SK-N-SH treated with all-trans-retinoic acid at 6 μM for 48 hours (cell line): ENCODE measurements around the gene RALB.
"Not testable (repeated sequence)": the region's sequence is repeated elsewhere in the genome, so short reads cannot be mapped to it uniquely, and the experiment has no call there.

Experiments used
- ATAC-seq: fragments of 200-7000 bp; cut with Tn5 transposase; 3 replicates; pipeline ENCODE4 v1.9.1; 2020; ENCODE audit warnings: mild to moderate bottlenecking, moderate library complexity
- ARNTL ChIP-seq: fragments of 450-650 bp; formaldehyde crosslinking; IDR thresholded peaks from 2 replicates; pipeline ENCODE4 v1.5.0; 2020; ENCODE audit warnings: low read depth, mild to moderate bottlenecking, moderate library complexity, borderline replicate concordance
- CSDC2 ChIP-seq: fragments of 250-450 bp; sonication (Bioruptor Pico); IDR thresholded peaks from 2 replicates; pipeline ENCODE4 v1.5.0; 2020; ENCODE audit warnings: mild to moderate bottlenecking, moderate library complexity
- CSRNP3 ChIP-seq: fragments of 250-450 bp; sonication (Bioruptor Pico); IDR thresholded peaks from 2 replicates; pipeline ENCODE4 v1.5.1; 2021; ENCODE audit warnings: mild to moderate bottlenecking, moderate library complexity
- ESRRG ChIP-seq: fragments of 250-450 bp; sonication (Bioruptor Pico); IDR thresholded peaks from 2 replicates; pipeline ENCODE4 v1.6.1; 2021; ENCODE audit warnings: mild to moderate bottlenecking
- GLIS3 ChIP-seq: fragments of 250-450 bp; sonication (Bioruptor Pico); IDR thresholded peaks from 2 replicates; pipeline ENCODE4 v1.5.0; 2020; ENCODE audit warnings: mild to moderate bottlenecking, moderate library complexity
- ISL1 ChIP-seq: fragments of 250-450 bp; sonication (Bioruptor Pico); IDR thresholded peaks from 2 replicates; pipeline ENCODE4 v2.1.2; 2022; ENCODE audit warnings: mild to moderate bottlenecking, moderate library complexity
- OSR1 ChIP-seq: fragments of 250-450 bp; sonication (Bioruptor Pico); IDR thresholded peaks from 2 replicates; pipeline ENCODE4 v1.8.0; 2022; ENCODE audit warnings: moderate library complexity, mild to moderate bottlenecking, inconsistent platforms
- PATZ1 ChIP-seq: fragments of 250-450 bp; sonication (Bioruptor Pico); IDR thresholded peaks from 2 replicates; pipeline ENCODE4 v1.8.0; 2020; ENCODE audit warnings: mild to moderate bottlenecking, moderate library complexity, borderline replicate concordance
- POU6F1 ChIP-seq: fragments of 250-450 bp; sonication (Bioruptor Pico); IDR thresholded peaks from 2 replicates; pipeline ENCODE4 v1.8.0; 2021; ENCODE audit warnings: low read depth, mild to moderate bottlenecking, moderate library complexity, borderline replicate concordance
- PPARA ChIP-seq: fragments of 250-450 bp; sonication (Bioruptor Pico); IDR thresholded peaks from 2 replicates; pipeline ENCODE4 v1.5.0; 2020; ENCODE audit warnings: mild to moderate bottlenecking, borderline replicate concordance
- RARB ChIP-seq: fragments of 250-450 bp; sonication (Bioruptor Pico); IDR thresholded peaks from 2 replicates; pipeline ENCODE4 v1.8.0; 2021; ENCODE audit warnings: mild to moderate bottlenecking, moderate library complexity
- SNAI2 ChIP-seq: fragments of 250-450 bp; sonication (Bioruptor Pico); IDR thresholded peaks from 2 replicates; pipeline ENCODE4 v1.5.0; 2020; ENCODE audit warnings: mild to moderate bottlenecking, moderate library complexity
- TCF4 ChIP-seq: fragments of 250-450 bp; sonication (Bioruptor Pico); IDR thresholded peaks from 2 replicates; pipeline ENCODE4 v1.8.0; 2021; ENCODE audit warnings: mild to moderate bottlenecking, moderate library complexity, borderline replicate concordance
- TOX ChIP-seq: fragments of 250-450 bp; sonication (Bioruptor Pico); IDR thresholded peaks from 2 replicates; pipeline ENCODE4 v1.8.0; 2021; ENCODE audit warnings: mild to moderate bottlenecking, moderate library complexity, borderline replicate concordance
- TSHZ2 ChIP-seq: fragments of 250-450 bp; sonication (Bioruptor Pico); IDR thresholded peaks from 2 replicates; pipeline ENCODE4 v1.5.0; 2020; ENCODE audit warnings: mild to moderate bottlenecking, moderate library complexity
- ZFP3 ChIP-seq: fragments of 250-450 bp; sonication (Bioruptor Pico); IDR thresholded peaks from 2 replicates; pipeline ENCODE4 v1.5.0; 2020; ENCODE audit warnings: mild to moderate bottlenecking, moderate library complexity
- ZNF70 ChIP-seq: fragments of 450-650 bp; formaldehyde crosslinking; IDR thresholded peaks from 2 replicates; pipeline ENCODE4 v1.5.0; 2020; ENCODE audit warnings: mild to moderate bottlenecking, moderate library complexity
- ZNF8 ChIP-seq: fragments of 450-650 bp; formaldehyde crosslinking; IDR thresholded peaks from 2 replicates; pipeline ENCODE4 v1.5.0; 2020; ENCODE audit warnings: mild to moderate bottlenecking, moderate library complexity
- TF ChIP-seq, protein P1 (sequence below): fragments of 250-450 bp; sonication (Bioruptor Pico); IDR thresholded peaks from 2 replicates; pipeline ENCODE4 v1.5.1; 2020; ENCODE audit warnings: low read depth, mild to moderate bottlenecking, moderate library complexity

RALB gene

GRCh38 chr2:120320318-120320851 is 67.7 kb downstream of the RALB start:
- no peak for ATAC-seq
- TF ChIP-seq PATZ1 (CRISPR knock-in tag) (no peak), ARNTL (CRISPR knock-in tag) (no peak), TCF4 (no peak), ZFP3 (CRISPR knock-in tag) (no peak), ZNF8 (CRISPR knock-in tag) (no peak), CSDC2 (CRISPR knock-in tag) (no peak), ESRRG (CRISPR knock-in tag) (no peak), ZNF70 (CRISPR knock-in tag) (no peak), GLIS3 (CRISPR knock-in tag) (no peak), RARB (CRISPR knock-in tag) (no peak)
- TF ChIP-seq, protein P1, sequence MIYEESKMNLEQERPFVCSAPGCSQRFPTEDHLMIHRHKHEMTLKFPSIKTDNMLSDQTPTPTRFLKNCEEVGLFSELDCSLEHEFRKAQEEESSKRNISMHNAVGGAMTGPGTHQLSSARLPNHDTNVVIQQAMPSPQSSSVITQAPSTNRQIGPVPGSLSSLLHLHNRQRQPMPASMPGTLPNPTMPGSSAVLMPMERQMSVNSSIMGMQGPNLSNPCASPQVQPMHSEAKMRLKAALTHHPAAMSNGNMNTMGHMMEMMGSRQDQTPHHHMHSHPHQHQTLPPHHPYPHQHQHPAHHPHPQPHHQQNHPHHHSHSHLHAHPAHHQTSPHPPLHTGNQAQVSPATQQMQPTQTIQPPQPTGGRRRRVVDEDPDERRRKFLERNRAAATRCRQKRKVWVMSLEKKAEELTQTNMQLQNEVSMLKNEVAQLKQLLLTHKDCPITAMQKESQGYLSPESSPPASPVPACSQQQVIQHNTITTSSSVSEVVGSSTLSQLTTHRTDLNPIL, result no peak

DNA sequence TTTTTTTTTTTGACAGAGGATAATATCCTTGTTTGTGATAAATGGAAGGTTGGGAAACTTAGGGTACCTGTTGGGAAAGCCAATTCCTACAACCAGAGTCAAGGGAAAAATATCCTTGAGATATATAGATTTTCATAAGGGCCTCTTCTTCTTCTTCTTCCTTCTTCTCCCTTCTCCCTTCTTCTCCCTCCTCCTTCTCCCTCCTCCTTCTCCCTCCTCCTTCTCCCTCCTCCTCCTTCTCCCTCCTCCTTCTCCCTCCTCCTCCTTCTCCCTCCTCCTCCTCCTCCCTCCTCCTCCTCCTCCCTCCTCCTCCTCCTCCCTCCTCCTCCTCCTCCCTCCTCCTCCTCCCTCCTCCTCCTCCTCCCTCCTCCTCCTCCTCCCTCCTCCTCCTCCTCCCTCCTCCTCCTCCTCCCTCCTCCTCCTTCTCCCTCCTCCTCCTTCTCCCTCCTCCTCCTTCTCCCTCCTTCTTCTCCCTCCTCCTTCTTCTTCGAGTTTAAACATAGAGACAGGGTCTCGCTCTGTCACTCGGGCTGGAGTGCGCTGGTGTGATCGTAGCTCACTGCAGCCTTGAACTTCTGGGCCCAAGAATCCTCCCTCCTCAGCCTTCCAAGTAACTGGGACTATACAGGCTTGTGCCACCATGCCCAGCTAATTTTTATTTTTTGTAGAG is 68.4 kb downstream of the RALB start:
- not testable (repeated sequence) for ATAC-seq

DNA sequence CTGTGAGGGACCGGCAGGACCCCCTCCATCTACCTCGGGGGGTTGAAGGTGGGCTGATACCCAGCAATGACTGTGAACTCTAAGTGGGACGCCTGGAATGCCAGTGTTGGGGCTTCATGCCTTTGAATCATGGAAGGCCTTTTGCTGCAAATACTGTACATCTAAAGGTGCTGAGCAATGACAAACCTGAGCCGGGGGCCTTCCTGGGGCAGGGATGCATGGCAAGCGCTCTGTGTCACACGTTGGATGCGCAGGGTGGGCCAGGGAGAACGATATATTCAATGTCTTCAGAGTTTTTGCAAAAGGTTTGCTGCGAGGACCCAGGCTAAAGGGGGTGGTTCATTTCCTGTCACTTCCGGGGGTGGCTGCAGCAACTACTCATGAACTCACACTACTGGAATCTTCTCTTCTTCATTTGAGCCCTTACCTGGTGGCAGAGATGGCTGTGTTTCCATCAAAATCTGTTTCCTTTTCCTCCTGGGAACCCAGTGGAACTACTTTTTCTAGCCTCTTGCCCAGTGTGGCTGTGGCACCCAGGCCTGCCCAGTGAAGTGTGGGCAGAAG is 69.2 kb downstream of the RALB start:
- TF ChIP-seq CSRNP3 (CRISPR knock-in tag), result no peak
- no peak for TF ChIP-seq CSDC2 (CRISPR knock-in tag)
- no peak for TF ChIP-seq TOX
- TF ChIP-seq ESRRG (CRISPR knock-in tag), result no peak
- no peak for TF ChIP-seq PPARA (CRISPR knock-in tag)
- no peak for TF ChIP-seq SNAI2 (CRISPR knock-in tag)
- no peak for TF ChIP-seq TCF4
- TF ChIP-seq POU6F1 (CRISPR knock-in tag), result no peak
- TF ChIP-seq ISL1 (CRISPR knock-in tag), result no peak
- no peak for TF ChIP-seq ZNF70 (CRISPR knock-in tag)
- no peak for TF ChIP-seq PATZ1 (CRISPR knock-in tag)
- ATAC-seq, result no peak

GRCh38 chr2:120322329-120322728 is 69.7 kb downstream of the RALB start:
- no peak for ATAC-seq
- TF ChIP-seq ARNTL (CRISPR knock-in tag) (no peak), GLIS3 (CRISPR knock-in tag) (no peak), CSDC2 (CRISPR knock-in tag) (no peak), ISL1 (CRISPR knock-in tag) (no peak), PPARA (CRISPR knock-in tag) (no peak), TOX (no peak), TSHZ2 (CRISPR knock-in tag) (no peak), CSRNP3 (CRISPR knock-in tag) (no peak), ESRRG (CRISPR knock-in tag) (no peak), OSR1 (CRISPR knock-in tag) (no peak)
- TF ChIP-seq, protein P1, result no peak
